ENCODE measurements around the gene EXOSC7. TPM values are rescaled to one million over a fixed set of nuclear protein-coding genes. Genes with fewer than 3 reads are reported as not detected.
"Not testable (repeated sequence)": the region's sequence is repeated elsewhere in the genome, so short reads cannot be mapped to it uniquely, and the experiment has no call there.

Gene EXOSC7
- total RNA-seq, 1 donor, result 19.7 TPM

GRCh38 chr3:44974416-44974815 is 1.6 kb upstream of the EXOSC7 start:
- H3K4me3 ChIP-seq (ENCODE audit: low read length), result no peak overlapping the region
- H3K4me1 ChIP-seq (ENCODE audit: insufficient read depth, low read length), result peaks cover 42% of the 10 kb centered on the region
- no peaks in the 10 kb centered on the region for H3K9me3 ChIP-seq (ENCODE audit: low read depth, low read length)
- no peaks in the 10 kb centered on the region for H3K27me3 ChIP-seq (ENCODE audit: insufficient read depth, low read length)

- H3K9me3 ChIP-seq (ENCODE audit: low read depth, low read length), result no peaks in the 10 kb centered on the region
- H3K27me3 ChIP-seq (ENCODE audit: insufficient read depth, low read length), result no peaks in the 10 kb centered on the region
- H3K4me1 ChIP-seq (ENCODE audit: insufficient read depth, low read length), result peaks cover 62% of the 10 kb centered on the region
- no peak overlapping the region for H3K4me3 ChIP-seq (ENCODE audit: low read length)
Observed at GRCh38 chr3:44981220-44981619, 5.2 kb downstream of the EXOSC7 start.

- Histone ChIP-seq H3K4me3 (ENCODE audit: low read length) (no peak overlapping the region), H3K27me3 (ENCODE audit: insufficient read depth, low read length) (no peaks in the 10 kb centered on the region), H3K9me3 (ENCODE audit: low read depth, low read length) (no peaks in the 10 kb centered on the region), H3K4me1 (ENCODE audit: insufficient read depth, low read length) (peaks cover 60% of the 10 kb centered on the region)
Observed at GRCh38 chr3:44981751-44982150, 5.7 kb downstream of the EXOSC7 start.

- H3K4me1 ChIP-seq (ENCODE audit: insufficient read depth, low read length), result peaks cover 52% of the 10 kb centered on the region
- H3K4me3 ChIP-seq (ENCODE audit: low read length), result no peak overlapping the region
- no peaks in the 10 kb centered on the region for H3K9me3 ChIP-seq (ENCODE audit: low read depth, low read length)
- H3K27me3 ChIP-seq (ENCODE audit: insufficient read depth, low read length), result no peaks in the 10 kb centered on the region
Observed at GRCh38 chr3:44982817-44983216, 6.8 kb downstream of the EXOSC7 start.

- Histone ChIP-seq H3K9me3 (ENCODE audit: low read depth, low read length) (no peaks in the 10 kb centered on the region), H3K4me3 (ENCODE audit: low read length) (no peak overlapping the region), H3K27me3 (ENCODE audit: insufficient read depth, low read length) (no peaks in the 10 kb centered on the region), H3K4me1 (ENCODE audit: insufficient read depth, low read length) (peaks cover 46% of the 10 kb centered on the region)
Observed at GRCh38 chr3:44983484-44983941, 7.5 kb downstream of the EXOSC7 start.

GRCh38 chr3:44984335-44984734 is 8.3 kb downstream of the EXOSC7 start:
- Histone ChIP-seq H3K9me3 (ENCODE audit: low read depth, low read length) (no peaks in the 10 kb centered on the region), H3K27me3 (ENCODE audit: insufficient read depth, low read length) (no peaks in the 10 kb centered on the region), H3K4me1 (ENCODE audit: insufficient read depth, low read length) (peaks cover 44% of the 10 kb centered on the region), H3K4me3 (ENCODE audit: low read length) (no peak overlapping the region)

- peaks cover 40% of the 10 kb centered on the region for H3K4me1 ChIP-seq (ENCODE audit: insufficient read depth, low read length)
- H3K4me3 ChIP-seq (ENCODE audit: low read length); H3K9me3 ChIP-seq (ENCODE audit: low read depth, low read length); H3K27me3 ChIP-seq (ENCODE audit: insufficient read depth, low read length): not testable (repeated sequence)
Observed at GRCh38 chr3:44986330-44986729, 10.3 kb downstream of the EXOSC7 start.

GRCh38 chr3:44987332-44987731 is 11.3 kb downstream of the EXOSC7 start:
- H3K4me3 ChIP-seq (ENCODE audit: low read length), result no peak overlapping the region
- no peaks in the 10 kb centered on the region for H3K27me3 ChIP-seq (ENCODE audit: insufficient read depth, low read length)
- peaks cover 30% of the 10 kb centered on the region for H3K4me1 ChIP-seq (ENCODE audit: insufficient read depth, low read length)
- no peaks in the 10 kb centered on the region for H3K9me3 ChIP-seq (ENCODE audit: low read depth, low read length)

GRCh38 chr3:44988073-44988472 is 12.0 kb downstream of the EXOSC7 start:
- H3K4me1 ChIP-seq (ENCODE audit: insufficient read depth, low read length), result peaks cover 22% of the 10 kb centered on the region
- H3K27me3 ChIP-seq (ENCODE audit: insufficient read depth, low read length), result no peaks in the 10 kb centered on the region
- H3K4me3 ChIP-seq (ENCODE audit: low read length), result no peak overlapping the region
- H3K9me3 ChIP-seq (ENCODE audit: low read depth, low read length), result no peaks in the 10 kb centered on the region

- H3K4me1 ChIP-seq (ENCODE audit: insufficient read depth, low read length), result peaks cover 11% of the 10 kb centered on the region
- no peaks in the 10 kb centered on the region for H3K27me3 ChIP-seq (ENCODE audit: insufficient read depth, low read length)
- H3K9me3 ChIP-seq (ENCODE audit: low read depth, low read length), result no peaks in the 10 kb centered on the region
- no peak overlapping the region for H3K4me3 ChIP-seq (ENCODE audit: low read length)
Observed at GRCh38 chr3:44989141-44989540, 13.1 kb downstream of the EXOSC7 start.

GRCh38 chr3:44989636-44990373 is 13.8 kb downstream of the EXOSC7 start:
- Histone ChIP-seq H3K4me3 (ENCODE audit: low read length) (no peak overlapping the region), H3K9me3 (ENCODE audit: low read depth, low read length) (no peaks in the 10 kb centered on the region), H3K4me1 (ENCODE audit: insufficient read depth, low read length) (peaks cover 5% of the 10 kb centered on the region), H3K27me3 (ENCODE audit: insufficient read depth, low read length) (no peaks in the 10 kb centered on the region)

- no peak overlapping the region for H3K4me3 ChIP-seq (ENCODE audit: low read length)
- no peaks in the 10 kb centered on the region for H3K27me3 ChIP-seq (ENCODE audit: insufficient read depth, low read length)
- H3K9me3 ChIP-seq (ENCODE audit: low read depth, low read length), result no peaks in the 10 kb centered on the region
- peaks cover 3% of the 10 kb centered on the region for H3K4me1 ChIP-seq (ENCODE audit: insufficient read depth, low read length)
Observed at GRCh38 chr3:44991326-44991725, 15.3 kb downstream of the EXOSC7 start.

GRCh38 chr3:44992555-44993470 is 16.8 kb downstream of the EXOSC7 start:
- no peaks in the 10 kb centered on the region for H3K27me3 ChIP-seq (ENCODE audit: insufficient read depth, low read length)
- peaks cover 3% of the 10 kb centered on the region for H3K4me1 ChIP-seq (ENCODE audit: insufficient read depth, low read length)
- H3K4me3 ChIP-seq (ENCODE audit: low read length), result no peak overlapping the region
- H3K9me3 ChIP-seq (ENCODE audit: low read depth, low read length), result no peaks in the 10 kb centered on the region

GRCh38 chr3:44993471-44994205 is 17.6 kb downstream of the EXOSC7 start:
- H3K4me3 ChIP-seq (ENCODE audit: low read length), result no peak overlapping the region
- H3K27me3 ChIP-seq (ENCODE audit: insufficient read depth, low read length), result no peaks in the 10 kb centered on the region
- H3K9me3 ChIP-seq (ENCODE audit: low read depth, low read length), result no peaks in the 10 kb centered on the region
- H3K4me1 ChIP-seq (ENCODE audit: insufficient read depth, low read length), result peaks cover 3% of the 10 kb centered on the region
